Left renal pelvis (tissue), 4 donors: ENCODE data around the gene CYB5RL. TPM values are rescaled to one million over a fixed set of nuclear protein-coding genes. Genes with fewer than 3 reads are reported as not detected.
A peak's percentile ranks its signal among the peaks of the same experiment; 100 is the strongest.
"Not testable (repeated sequence)": the region's sequence is repeated elsewhere in the genome, so short reads cannot be mapped to it uniquely, and the experiment has no call there.

Experiments
- DNase-seq, 4 donors: peaks; one replicate each; pipeline ENCODE4 v3.0.0-alpha.2; 2013; ENCODE audit warnings: low read depth in 4 of 4, low spot score in 3 of 4
- polyA plus RNA-seq, 4 donors: library from polyadenylated mRNA; unstranded; fragments of 120-200 nt; gene quantifications; one replicate each; pipeline ENCODE4 v1.2.1, GENCODE V29; 2013; ENCODE audit not compliant: insufficient read length in 4 of 4

CYB5RL gene, protein sequence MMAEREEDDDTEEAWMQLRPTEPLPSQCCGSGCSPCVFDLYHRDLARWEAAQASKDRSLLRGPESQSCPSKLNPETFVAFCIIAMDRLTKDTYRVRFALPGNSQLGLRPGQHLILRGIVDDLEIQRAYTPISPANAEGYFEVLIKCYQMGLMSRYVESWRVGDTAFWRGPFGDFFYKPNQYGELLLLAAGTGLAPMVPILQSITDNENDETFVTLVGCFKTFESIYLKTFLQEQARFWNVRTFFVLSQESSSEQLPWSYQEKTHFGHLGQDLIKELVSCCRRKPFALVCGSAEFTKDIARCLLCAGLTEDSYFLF
- 1 to 10 TPM; 6.9 to 8.1 (median 7.7) TPM for polyA plus RNA-seq

DNA sequence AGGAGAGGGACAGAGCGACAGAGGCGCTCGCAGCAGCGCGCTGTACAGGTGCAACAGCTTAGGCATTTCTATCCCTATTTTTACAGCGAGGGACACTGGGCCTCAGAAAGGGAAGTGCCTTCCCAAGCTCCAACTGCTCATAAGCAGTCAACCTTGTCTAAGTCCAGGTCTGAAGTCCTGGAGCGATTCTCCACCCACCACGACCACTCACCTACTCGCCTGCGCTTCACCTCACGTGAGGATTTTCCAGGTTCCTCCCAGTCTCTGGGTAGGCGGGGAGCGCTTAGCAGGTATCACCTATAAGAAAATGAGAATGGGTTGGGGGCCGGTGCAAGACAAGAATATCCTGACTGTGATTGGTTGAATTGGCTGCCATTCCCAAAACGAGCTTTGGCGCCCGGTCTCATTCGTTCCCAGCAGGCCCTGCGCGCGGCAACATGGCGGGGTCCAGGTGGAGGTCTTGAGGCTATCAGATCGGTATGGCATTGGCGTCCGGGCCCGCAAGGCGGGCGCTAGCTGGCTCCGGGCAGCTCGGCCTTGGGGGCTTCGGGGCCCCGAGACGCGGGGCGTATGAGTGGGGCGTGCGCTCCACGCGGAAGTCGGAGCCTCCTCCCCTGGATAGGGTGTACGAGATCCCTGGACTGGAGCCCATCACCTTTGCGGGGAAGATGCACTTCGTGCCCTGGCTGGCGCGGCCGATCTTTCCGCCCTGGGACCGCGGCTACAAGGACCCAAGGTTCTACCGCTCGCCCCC lies at the start of gene CYB5RL, which contains the start of gene MRPL37:
TSS of gene CYB5RL (minus strand) at position 266 of the 754 bp plus-strand sequence. CDS start 4,414 bp downstream, outside the sequence.
TSS of gene MRPL37 (plus strand) at position 403 of the 754 bp plus-strand sequence. CDS start at position 480, 77 bp downstream.
- peak; percentile 93 to 97 (median 94) for DNase-seq

DNA sequence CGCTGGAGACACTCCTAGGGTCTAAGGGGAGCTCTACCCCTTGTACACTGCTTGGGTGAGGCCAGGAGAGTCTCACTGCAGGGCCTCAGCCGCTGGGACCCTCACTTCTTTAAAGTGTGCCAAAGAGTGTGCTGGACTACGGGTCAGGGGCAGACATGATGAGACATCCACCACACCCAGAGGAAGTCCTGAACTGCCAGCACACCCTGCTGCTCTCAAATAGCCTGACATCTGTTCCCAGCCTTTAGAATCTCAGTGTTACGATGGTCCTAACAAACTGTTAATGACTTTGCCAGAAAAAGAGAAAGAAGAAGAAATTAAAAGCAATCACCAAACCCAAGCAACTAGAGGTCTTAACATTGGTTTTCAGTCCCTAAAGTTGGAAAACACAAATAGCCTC lies 49.1 kb upstream of the CYB5RL start:
- no peak for DNase-seq

DNA sequence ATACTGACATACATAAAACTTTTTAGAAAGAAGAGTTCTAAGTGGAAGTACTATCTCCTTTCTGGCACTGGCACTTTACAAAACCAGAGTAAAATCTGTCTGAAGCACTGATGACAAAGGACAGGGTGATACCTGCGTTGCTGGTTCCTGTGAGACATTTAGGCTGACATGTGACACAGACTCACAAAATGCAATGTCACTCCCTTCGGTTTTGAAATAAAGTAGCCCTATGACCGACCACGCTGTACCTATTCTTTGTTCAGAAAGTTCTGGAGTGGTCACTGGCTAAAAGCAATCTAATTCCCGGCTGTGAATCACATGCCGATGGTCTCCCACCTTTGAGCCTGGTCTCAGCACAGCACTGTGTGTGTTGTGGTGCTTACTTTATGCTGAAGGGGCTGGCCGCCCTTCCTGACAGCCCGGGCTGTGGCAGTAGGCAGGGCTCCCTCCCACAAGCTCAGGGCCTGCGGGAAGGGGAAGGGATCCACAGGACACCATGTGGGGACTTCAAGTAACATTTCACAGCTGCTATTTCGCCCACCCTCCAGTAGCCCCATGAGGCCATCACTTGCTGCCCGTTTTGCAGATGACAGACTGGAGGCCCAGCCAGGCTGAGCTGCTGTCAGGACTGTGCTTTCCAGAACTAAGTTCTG lies 48.2 kb upstream of the CYB5RL start:
- no peak for DNase-seq

DNA sequence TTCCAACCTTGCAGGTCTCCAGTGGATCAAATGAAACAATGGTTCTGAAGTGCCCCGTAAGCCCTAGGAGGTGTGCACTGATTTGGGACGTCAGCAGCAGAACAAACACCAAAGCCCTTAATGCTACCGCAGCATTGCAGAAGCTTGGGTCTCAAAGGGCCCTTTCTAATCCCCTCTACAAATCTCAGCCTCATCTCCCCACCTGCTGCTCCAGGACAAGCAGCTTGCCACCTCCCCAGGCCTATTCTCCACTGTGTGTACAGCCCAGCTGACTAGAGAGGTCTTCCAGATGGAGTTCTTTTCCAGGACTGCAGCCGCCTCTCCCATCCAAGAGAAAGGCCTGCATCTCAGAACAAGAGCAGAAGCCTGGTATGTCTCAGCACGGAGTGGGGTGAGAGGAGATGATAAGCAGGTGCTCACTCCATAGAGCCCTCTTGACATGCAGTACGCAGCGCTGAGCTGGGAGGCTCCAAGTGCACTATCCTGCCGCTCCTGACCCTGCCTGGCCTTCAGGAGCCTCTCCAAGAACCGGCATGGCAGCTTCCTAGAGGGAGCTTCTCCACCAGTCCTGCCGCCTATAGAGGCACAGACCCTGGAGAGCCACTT lies 46.4 kb upstream of the CYB5RL start:
- no peak for DNase-seq

DNA sequence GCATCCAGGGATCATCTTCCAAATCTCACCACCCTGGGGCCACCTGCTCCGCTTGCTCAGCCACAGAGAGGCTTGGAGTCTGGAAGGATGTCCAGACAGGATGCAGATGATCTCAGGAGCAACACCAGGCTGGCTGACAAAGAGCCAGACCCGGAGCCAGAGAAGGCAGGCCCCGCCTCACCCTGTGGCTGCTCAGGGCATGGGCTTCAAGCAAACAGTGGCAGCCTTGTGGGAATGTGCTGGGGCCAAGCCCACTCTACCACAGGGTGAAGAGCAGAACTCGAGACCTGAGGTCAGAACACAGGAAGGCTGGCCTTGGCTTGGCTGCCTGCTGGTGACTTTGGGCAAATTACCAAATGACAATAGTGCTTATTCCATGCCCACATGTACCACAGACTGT lies 45.7 kb upstream of the CYB5RL start:
- no peak for DNase-seq

DNA sequence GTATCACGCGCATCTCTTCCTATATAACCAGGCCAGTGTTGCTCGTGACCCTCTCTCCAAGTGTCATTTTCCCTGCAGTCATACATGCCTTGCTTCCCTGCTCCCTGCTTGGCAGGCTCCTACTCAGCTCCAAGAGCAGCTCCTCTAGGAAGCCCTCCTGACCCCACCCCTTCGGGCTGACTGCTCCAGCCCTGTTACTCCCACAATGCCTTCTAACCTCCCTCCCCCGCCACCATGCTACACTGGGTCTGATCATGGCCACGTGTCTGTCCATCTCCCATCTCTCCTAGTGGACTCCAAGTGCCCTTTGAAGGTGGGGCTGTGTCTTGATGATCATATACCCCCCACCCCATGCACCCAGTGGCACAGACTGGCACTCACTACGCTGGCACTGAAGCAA lies 44.8 kb upstream of the CYB5RL start:
- DNase-seq = no peak

DNA sequence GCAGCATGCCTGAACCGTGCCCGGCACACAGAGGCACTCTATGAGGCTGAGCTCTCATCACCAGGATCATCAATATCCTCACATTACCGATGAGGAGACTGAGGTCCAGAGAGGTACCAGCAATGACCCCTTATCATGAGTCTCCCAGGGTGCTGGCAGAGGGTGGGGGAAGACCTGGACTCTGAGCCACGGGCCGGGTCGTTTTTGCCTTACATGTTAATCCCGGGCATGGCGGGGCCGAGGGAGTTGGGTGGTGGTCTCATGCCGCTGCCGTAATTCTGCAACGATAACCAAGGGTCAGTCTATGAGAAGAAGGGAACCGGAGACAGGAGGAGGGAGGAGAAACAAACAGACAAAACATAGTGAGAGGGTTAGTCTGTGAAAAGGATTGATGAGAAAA lies 43.2 kb upstream of the CYB5RL start:
- no peak for DNase-seq

DNA sequence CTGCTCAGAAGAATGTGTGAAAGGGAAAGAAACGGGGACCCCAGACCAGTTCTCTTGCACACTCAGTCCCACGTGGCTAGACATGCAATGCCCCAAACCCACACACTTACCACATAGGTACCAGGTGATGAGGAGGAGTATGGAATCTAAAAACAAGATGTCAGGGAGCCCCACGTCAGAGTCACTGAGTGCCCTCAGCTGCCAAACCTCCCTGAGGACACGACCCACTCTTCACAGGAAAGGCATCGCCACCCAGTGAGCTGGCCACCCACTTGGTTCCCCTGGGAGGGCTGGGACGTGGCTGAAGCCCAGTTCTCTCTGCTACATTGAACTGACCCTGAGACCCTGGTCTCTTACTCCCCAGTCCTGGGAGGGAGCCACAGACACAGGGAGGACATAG lies 41.5 kb upstream of the CYB5RL start:
- DNase-seq = no peak

DNA sequence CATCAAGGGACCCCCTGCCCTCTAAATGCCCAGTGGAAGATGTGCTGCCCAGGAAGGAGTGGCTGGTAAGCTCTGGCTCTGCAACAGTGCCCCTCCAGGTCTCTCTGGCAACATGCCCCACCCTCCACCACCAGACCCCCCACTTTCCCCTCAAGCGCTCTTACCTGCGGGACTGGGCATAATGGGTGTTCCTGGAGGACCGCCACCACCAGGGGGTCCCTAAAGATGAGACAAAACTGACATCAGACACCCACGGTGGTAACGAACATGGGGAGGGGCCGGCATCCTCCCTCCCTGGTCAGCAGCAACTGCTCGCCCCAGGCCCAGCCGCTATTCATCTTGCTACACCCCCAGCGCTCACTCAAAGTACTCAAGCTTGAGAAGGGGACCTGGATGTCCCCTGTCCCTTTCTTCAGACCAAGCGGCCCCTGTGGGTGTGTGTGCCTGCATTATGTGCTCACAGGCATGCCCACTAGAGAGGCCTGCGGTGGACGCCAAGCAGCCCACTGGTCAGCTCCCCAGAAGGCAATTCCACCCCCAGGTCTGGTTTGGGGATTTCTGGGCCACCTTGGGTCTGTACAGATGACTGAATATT lies 41.0 kb upstream of the CYB5RL start:
- DNase-seq = no peak

DNA sequence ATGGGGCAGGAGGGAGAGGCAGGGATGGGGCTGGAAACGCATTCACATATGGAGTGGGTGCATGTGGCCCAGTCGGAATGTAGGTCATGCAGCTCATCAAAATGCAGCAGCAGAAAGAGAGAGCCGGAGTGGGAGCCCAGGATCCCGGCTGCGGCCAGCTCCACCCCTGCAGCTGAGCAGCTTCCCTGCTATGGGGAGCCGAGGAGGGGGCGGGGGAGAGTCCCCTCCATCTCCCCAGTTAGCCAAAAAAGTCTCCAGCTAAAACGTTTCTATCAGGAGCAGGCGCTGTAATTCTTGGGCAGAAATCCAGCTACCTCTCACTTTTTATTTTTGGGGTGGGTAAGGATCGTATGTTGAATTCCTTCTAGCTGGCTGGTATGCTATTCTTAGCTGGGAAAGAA lies 39.8 kb upstream of the CYB5RL start:
- DNase-seq = no peak

DNA sequence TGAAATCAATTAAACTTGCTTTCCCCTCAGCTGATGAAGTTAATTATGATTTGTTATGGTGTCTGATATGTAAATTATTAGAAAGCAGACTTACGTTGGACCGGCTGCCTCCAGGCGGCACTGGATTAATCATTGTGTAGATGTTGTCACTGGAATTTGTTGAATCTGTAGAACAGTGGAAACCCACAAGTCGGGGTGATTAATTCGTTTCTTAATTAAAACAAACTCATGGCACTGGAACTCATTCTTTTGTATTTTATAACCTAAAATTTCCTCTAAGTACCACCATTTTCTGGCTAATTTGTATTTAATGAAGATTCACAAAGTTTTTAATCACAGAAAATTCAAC lies 39.2 kb upstream of the CYB5RL start:
- DNase-seq = no peak

DNA sequence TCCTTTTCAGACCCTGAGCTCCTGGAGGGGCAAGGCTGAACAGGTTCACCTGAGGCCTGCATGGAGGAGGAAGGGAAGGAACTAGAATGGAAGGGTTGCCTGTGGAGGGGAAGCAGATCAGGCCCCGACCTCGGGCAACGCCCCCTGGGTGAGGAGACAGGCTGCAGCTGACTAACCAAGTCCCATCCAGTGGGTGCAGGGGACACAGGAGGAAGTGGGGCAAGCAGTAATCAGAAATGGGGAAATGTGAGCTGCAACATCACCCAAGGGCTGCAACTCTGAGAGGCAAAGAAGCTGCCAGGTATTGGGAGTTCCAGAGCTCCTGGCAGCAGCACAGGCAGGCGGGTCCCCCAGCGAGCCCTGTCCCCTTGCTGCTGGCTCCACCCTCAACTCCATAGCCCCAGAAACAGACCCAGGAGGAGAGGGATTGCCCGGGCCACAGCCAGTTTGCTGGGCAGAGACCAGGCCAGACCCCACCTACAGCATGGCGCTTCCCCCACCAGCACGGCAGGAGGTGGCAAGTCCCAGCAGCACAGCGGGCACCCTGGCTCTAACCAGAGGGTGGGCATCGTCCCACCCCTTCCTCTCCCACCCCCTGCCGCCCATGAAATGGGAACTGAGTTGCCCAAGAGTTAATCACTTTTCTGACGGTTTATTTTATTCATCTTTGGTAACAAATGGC lies 38.7 kb upstream of the CYB5RL start:
- no peak for DNase-seq

DNA sequence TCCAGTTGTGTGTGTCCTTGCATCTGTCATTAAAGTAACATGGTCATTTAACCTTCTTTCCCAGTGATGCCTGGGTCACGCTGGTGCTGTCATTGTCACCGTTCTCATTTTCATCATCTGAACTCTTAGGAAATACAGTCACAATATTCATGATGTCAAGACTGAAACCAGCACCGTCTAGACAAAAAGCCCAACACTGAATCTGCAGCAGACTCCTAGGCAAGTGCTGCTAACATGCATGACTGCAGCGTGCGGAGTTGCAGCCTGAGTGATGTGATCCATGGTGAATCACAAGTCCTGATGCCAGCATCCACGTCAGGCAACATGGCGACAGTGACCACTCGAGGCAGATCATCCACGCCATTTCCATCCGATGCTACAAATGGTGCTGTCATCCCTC lies 37.8 kb upstream of the CYB5RL start:
- DNase-seq = no peak

DNA sequence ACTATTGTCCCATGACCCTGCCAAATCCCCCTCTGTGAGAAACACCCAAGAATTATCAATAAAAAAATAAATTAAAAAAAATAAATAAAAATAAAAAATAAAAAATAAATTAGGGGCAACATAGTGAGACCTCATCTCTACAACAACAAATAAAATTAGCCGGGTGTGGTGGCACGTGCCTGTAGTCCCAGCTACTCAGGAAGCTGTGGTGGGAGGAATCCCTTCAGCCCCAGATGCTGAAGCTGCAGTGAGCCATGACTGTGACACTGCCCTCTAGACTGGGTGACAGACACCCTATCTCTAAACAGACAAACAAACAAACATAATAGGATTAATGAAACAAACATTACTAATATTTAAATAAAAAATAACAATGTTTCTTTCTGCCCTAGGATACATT lies 34.5 kb upstream of the CYB5RL start:
- no peak for DNase-seq

DNA sequence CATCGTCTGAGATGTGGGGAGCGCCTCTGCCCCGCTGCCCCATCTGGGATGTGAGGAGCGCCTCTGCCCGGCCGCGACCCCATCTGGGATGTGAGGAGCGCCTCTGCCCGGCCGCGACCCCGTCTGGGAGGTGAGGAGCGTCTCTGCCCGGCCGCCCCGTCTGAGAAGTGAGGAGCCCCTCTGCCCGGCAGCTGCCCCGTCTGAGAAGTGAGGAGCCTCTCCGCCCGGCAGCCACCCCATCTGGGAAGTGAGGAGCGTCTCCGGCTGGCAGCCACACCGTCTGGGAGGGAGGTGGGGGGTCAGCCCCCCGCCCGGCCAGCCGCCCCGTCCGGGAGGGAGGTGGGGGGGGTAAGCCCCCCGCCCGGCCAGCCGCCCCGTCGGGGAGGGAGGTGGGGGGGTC lies 33.4 kb upstream of the CYB5RL start:
- DNase-seq = not testable (repeated sequence)

DNA sequence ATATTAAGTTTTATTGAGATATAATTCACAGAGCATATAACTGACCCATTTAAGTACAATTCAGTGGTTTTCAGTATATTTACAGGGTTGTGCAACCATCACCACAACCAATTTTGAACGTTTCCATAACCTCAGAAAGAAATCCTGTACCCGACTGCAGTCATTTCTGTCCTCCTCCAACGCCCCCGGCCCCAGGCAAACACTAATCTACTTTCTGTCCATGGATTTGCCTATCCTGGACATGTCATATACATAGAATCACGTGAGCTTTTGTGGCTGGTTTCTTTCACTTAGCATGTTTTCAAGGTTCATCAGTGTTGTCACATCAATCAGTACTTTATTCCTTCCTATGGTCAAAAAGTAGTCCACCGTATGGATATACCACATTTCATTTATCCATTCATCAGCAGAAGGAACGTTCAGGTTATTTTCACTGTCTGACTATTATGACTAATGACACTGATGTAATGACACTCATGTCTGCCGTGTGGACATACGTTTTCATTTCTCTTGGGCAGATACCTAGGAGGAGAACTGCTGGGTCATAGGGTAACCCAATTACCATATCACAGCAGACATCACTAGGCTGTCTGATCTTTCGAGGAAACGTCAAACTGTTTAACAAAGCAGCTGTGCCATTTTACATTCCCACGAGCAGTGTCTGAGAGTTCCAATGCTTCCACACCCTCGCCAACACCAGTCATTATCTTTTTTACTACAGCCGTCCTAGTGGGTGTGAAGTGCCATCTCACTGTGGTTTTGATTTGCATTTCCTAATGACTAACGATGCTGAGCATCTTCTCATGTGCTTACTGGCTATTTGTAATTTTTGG lies 30.9 kb upstream of the CYB5RL start:
- no peak for DNase-seq

DNA sequence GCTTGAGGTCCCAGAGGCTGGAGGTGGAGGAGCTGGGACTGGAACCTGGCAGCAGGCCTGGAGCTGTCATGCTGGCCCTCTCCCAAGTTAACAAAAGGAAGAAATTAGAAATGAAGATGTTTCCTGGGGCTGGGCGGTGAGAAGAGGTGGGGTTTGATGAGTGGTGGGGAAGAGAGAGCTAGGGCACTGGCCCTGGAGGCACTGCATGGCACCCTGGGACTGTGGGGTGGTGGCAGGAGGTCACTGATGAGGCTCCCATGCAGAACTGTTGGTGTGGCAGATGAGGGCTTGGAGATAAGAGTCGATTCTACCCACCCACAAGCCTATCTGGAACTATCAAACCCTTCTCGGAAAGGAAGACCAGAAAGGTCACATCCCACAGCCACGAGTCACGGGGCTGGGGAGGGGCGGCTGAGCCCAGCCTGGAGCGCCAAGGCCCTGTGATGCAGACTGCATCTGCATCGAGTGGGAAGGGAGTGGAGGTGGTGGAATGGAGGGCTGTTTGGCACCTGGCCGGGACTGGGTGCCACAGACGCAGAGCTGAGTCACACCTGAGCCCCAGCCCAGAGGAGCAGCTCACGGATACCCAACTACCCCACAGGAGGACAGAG lies 29.6 kb upstream of the CYB5RL start:
- DNase-seq = no peak

DNA sequence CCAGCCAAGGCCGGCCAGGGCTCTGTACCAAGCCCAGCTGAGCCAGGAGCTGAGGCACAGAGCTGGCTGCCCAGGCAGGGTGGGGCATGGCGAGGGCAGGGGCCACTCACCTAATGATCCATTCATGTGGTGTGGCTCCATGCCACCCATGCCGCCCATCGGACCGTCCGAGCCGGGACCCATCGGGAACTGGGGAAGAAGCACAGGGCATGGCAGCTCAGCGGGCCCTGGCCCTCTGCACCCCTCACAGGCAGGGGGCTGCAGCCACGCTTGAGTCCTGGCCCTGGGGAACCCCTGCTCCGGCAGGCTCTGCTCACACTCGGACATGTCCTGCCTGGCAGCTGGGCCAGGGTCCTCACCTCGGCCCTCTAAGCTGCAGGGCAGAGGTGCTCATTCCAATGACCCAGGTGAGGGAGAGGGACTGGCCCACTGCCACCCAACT lies 28.8 kb upstream of the CYB5RL start:
- no peak for DNase-seq

DNA sequence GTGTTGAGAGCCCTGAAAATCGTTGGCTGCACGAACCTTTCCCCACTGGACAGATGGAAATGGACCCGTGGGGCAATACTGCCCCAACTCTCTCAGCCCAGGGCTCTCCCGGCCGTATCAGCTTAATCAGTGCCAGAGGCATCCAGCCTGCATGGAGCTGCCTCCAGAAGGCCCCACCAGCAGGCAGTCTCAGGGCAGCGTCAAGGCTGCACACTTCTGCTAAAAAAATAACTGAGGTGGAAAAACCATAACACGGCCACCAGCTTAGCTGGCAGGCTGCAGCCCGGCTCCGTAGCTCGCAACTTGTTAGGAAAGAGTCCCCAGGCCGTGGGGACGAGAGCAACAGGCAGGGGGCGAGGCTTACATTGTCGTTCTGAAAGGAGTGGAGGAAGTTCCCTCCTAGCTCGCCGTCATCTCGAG lies 28.1 kb upstream of the CYB5RL start:
- DNase-seq = no peak
